ENCODE results near the gene ALG1L2. TPM values are rescaled to one million over a fixed set of nuclear protein-coding genes. Genes with fewer than 3 reads are reported as not detected.
"Not testable (repeated sequence)": the region's sequence is repeated elsewhere in the genome, so short reads cannot be mapped to it uniquely, and the experiment has no call there.

ALG1L2 gene, protein sequence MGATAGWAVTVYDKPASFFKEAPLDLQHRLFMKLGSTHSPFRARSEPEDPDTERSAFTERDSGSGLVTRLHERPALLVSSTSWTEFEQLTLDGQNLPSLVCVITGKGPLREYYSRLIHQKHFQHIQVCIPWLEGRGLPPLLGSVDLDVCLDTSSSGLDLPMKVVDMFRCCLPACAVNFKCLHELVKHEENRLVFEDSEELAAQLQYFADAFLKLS
- 1.00 TPM for total RNA-seq
- long read RNA-seq, partial matches to known transcripts: 1 of 12 reads
- long read RNA-seq, other reads (novel, unspliced or antisense): 11 of 12 reads

DNA sequence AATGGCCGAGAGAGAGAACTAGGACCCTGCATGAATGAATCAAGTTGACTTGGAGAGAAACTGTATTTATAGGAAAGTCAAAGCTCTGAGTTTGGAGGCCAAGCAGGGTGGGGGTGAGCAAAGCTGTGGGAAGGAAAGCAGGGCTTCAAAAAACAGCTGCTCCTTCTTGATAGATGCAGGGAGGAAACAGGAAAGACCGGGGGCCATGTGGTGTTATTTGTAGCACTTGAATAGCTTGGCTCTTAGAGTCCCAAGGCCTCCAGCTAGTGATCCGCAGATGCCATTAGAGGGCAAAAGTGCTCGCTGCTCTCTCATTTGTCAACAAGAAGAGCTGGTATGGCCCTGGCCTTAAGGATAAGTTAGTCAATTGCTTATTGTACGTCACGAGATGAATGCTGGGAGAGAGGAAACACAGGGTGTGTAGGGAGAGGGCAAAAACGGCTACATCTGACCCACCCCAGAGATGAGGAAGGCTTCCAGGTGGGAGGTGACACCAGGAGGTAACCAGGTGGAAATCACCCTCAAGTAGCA lies at the start of gene ALG1L2:
Gene ALG1L2, plus strand, starts transcription at position 481 of the 531 bp plus-strand sequence. CDS start 186 bp downstream, outside the sequence.
- no peak for DNase-seq (ENCODE audit: low spot score)

DNA sequence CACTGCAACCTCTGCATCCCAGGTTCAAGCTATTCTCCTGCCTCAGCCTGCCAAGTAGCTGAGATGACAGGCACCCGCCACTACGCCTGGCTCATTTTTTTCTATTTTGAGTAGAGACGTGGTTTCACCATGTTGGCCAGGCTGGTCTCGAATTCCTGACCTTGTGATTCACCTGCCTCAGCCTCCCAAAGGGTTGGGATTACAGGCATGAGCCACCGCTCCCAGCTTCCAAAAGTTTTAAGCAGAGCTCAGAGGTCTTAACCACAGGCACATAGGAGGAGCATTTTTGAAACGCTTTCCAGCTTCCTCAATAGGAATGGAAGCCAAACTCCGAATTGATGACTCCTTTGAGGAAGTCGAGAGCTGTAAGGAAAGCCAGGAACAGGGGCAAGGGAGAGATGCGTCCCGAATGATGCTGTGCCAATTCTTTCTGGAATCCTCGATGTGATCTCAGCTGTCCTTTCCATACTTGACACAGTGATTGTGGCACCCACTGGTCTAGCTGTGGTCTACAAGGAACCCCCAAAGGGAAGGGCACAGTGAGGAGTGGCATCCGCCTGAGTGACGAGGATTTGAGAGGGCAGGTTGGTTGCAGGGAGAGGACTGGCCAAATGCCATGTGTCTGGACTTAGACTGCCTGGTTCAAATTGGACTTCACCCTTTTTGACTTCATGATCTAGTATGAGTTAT lies 44.4 kb upstream of the ALG1L2 start:
- DNase-seq (ENCODE audit: low spot score): not testable (repeated sequence)

DNA sequence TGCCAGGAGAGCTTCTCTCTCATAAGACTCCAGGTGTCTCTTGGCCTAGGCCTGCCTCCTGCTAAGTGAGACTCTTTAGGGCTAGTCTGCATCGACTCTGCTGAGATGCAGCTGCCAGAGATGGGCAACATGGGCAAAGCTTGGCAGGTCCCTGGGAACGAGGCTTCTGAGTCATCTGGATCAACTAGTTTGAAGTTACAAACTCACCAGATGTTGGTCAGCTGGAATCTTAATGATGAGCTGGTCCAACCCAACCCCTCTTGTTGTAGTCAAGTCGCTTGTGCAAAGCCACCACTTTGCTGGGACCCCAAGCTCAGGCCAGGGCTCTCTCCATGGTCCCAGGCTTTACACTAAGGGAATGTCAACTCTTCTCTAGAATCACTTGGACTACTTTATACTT lies 38.9 kb upstream of the ALG1L2 start:
- not testable (repeated sequence) for DNase-seq (ENCODE audit: low spot score)

DNA sequence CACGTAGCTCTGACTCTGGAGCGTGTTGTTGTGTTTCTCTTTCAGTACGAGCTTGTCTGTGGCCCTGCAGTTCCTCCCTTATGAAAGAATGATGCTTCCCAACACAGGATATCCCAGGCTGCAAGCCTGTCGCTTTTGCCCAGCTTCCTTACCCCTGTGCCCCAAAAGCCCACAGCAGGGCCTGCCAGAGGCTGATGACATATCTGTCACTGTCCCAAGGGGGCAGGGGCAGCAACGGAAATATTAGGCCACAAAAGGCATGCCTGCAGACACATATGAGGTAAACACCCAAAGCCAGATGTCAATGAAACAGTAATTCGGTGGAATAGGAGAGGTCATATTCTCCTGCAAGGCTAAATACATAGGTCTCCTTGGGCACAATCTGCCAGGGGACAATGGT lies 38.0 kb upstream of the ALG1L2 start:
- not testable (repeated sequence) for DNase-seq (ENCODE audit: low spot score)

GRCh38 chr3:130044370-130044769 lies 37.3 kb upstream of the ALG1L2 start:
- no peak for DNase-seq (ENCODE audit: low spot score)

DNA sequence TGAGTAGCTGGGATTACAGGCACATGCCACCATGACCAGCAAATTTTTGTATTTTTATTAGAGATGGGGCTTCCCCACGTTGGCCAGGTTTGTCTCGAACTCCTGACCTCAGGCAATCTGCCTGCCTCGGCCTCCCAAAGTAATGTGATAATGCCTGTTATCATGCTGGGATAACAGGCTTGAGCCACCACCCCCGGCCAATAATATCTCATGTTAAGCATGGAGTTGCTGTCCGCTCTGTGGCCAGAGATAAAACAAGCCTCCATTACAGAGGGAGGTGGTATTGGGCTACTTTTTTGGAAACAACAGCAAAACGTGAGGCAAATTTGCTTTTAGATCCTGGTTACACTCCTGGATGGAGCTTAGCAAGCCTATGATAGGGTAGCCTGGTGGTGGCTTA lies 32.9 kb upstream of the ALG1L2 start:
- DNase-seq (ENCODE audit: low spot score): no peak

DNA sequence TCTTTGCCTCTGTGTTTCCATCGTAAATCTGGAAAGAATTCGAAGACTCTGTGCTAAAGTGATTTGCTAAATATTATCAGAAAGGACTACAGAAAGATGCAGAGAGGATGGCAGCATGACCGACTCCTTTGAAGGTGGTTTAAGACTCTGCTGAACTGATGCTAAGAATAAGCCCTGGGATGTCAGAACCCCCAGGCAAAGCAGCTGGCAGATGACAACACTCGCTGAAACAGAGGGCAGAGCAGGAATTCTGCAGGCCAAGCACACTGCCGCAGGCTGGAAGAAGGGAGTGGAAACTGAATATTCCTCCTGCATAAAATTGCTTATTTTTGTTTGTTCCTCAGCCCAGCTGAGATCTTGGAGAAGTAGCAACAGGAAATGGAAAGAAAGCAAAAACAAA lies 29.3 kb upstream of the ALG1L2 start:
- DNase-seq (ENCODE audit: low spot score): not testable (repeated sequence)

DNA sequence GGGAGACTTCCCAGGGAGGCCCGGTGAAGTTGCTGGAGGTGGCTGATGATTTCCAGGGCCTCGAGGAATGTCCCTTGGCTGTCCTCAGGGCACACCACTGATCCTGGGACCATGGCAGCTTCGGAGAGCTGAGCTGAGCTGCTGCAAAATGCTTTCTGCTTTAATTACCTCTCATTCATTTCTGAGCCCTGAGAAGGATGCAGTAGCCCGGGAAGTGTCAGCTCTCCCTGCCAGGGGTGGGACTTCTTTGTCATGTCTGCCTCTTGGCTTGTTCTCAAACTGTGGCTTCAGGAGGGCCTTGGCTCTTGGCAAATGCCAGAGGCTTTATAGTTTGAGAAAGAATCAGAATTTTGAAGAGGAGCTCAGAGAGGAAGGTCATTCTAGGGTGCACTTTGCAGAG lies 28.7 kb upstream of the ALG1L2 start:
- DNase-seq (ENCODE audit: low spot score): not testable (repeated sequence)

- DNase-seq (ENCODE audit: low spot score): not testable (repeated sequence)
Observed at GRCh38 chr3:130057536-130058266, 23.9 kb upstream of the ALG1L2 start.

DNA sequence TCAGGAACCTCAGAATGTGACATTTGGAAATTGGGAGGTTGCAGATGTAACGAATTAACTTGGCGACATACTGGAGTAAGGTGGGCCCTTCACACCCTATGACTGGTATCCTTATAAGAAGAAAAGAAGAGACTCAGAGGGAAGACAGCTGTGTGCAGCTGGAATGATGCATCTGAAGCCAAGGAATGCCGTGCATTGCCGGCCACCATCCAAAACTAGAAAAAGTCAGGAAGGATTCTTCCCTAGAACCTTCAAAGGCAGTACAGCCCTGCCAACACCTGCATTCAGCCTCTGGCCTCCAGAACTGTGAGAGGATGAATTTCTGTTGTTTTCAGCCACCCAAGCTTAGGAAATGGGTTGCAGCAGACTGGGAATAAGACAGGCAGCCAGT lies 23.4 kb upstream of the ALG1L2 start:
- not testable (repeated sequence) for DNase-seq (ENCODE audit: low spot score)

- DNase-seq (ENCODE audit: low spot score): not testable (repeated sequence)
Observed at GRCh38 chr3:130058716-130059115, 22.9 kb upstream of the ALG1L2 start.

DNA sequence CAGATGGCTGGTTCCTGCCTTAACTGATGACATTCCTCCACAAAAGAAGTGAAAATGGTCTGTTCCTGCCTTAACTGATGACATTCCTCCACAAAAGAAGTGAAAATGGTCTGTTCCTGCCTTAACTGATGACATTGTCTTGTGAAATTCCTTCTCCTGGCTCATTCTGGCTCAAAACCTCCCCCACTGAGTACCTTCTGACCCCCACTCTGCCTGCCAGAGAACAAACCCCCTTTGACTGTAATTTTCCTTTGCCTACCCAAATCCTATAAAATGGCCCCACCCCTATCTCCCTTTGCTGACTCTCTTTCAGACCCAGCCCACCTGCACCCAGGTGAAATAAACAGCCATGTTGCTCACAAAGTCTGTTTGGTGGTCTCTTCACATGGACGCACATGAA lies 22.5 kb upstream of the ALG1L2 start:
- DNase-seq (ENCODE audit: low spot score): not testable (repeated sequence)

DNA sequence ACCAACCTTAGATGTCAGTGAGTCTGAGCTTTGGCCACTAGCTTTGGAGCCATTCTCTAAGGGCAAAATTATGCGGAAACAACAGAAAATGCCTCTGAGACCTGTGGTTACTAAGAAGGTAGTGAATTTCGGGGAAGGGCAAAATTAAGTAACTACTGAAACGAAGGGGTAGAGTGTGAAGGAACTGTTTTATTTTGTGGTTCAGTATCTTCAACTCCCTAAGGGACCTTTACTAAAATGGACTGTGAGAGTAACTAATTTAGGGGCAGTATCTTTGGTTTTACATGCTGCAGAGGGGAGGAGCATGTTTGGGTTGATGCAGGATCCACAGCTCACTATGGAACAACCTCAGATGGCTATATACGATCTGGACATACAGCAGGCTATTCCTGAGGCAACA lies 8.0 kb upstream of the ALG1L2 start:
- no peak for DNase-seq (ENCODE audit: low spot score)

GRCh38 chr3:130077636-130078035 lies 4.0 kb upstream of the ALG1L2 start:
- no peak for DNase-seq (ENCODE audit: low spot score)

- DNase-seq (ENCODE audit: low spot score): not testable (repeated sequence)
Observed at GRCh38 chr3:130083363-130084090, 1.9 kb downstream of the ALG1L2 start.

GRCh38 chr3:130084436-130084980 lies 2.9 kb downstream of the ALG1L2 start:
- no peak for DNase-seq (ENCODE audit: low spot score)

GRCh38 chr3:130085881-130086280 lies 4.2 kb downstream of the ALG1L2 start:
- no peak for DNase-seq (ENCODE audit: low spot score)

DNA sequence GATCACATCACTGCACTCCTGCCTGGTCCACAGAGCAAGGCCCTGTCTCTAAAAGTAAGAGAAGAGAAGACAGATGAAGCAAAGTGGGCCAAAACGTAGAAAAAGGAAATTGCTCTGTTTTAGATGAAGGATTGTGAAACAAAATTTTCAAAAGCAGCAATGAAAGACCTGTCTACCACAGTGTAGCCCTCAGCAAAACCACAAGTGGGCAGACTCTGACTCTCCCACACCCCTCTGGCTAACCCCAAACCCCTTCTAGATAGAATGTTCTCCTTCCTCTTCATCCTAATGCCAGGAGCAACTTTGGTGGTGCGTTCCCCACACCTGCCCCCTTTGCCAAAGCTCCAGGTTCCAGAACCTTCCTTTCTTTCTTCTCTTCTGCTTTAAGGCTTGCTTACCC lies 5.0 kb downstream of the ALG1L2 start:
- DNase-seq (ENCODE audit: low spot score): not testable (repeated sequence)

- DNase-seq (ENCODE audit: low spot score): no peak
Observed at GRCh38 chr3:130088061-130088460, 6.4 kb downstream of the ALG1L2 start.

- DNase-seq (ENCODE audit: low spot score): not testable (repeated sequence)
Observed at GRCh38 chr3:130090681-130091080, 9.1 kb downstream of the ALG1L2 start.

GRCh38 chr3:130091958-130092357 lies 10.3 kb downstream of the ALG1L2 start:
- DNase-seq (ENCODE audit: low spot score): no peak

All from mesenteric fat pad (tissue), 1 donor.